ENCODE results near the gene DNASE2. TPM values are rescaled to one million over a fixed set of nuclear protein-coding genes. Genes with fewer than 3 reads are reported as not detected.
"Not testable (repeated sequence)": the region's sequence is repeated elsewhere in the genome, so short reads cannot be mapped to it uniquely, and the experiment has no call there.

DNASE2 gene
- polyA plus RNA-seq, 4 donors: 9.7 to 15.3 (median 12.6) TPM

DNA sequence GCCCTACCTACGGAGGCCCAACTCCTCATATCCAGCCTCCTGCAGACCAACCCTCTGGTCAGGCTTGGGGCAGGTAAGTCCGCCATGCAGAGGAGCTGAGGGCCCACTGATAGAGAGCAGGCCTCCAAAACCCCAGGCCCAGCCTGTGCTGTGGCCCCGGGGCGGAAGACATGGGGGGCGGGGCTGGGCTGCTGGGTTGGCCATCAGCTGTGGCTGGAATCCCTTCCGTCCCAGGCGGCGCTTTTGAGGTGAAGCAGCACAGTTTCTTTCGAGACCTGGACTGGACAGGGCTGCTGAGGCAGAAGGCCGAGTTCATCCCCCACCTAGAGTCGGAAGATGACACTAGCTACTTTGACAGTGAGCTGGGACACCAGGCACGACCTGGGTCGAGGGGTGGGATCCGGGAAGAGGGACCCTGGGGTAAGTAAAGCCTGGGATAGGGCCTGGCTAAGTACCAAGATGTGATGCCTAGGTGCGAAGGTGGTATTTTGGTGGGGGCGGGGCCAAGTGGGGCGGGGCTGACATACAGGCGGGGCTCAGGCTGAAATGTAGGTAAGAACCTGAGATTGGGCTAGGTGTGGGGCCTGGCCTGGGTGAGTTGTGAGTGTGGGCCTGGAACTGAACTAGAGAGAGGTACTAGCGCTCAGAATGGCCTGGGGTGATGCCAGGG, 15.4 kb downstream of the DNASE2 start:
- no peak for DNase-seq (ENCODE audit: low read depth in 4 of 4, low spot score in 2 of 4)

DNA sequence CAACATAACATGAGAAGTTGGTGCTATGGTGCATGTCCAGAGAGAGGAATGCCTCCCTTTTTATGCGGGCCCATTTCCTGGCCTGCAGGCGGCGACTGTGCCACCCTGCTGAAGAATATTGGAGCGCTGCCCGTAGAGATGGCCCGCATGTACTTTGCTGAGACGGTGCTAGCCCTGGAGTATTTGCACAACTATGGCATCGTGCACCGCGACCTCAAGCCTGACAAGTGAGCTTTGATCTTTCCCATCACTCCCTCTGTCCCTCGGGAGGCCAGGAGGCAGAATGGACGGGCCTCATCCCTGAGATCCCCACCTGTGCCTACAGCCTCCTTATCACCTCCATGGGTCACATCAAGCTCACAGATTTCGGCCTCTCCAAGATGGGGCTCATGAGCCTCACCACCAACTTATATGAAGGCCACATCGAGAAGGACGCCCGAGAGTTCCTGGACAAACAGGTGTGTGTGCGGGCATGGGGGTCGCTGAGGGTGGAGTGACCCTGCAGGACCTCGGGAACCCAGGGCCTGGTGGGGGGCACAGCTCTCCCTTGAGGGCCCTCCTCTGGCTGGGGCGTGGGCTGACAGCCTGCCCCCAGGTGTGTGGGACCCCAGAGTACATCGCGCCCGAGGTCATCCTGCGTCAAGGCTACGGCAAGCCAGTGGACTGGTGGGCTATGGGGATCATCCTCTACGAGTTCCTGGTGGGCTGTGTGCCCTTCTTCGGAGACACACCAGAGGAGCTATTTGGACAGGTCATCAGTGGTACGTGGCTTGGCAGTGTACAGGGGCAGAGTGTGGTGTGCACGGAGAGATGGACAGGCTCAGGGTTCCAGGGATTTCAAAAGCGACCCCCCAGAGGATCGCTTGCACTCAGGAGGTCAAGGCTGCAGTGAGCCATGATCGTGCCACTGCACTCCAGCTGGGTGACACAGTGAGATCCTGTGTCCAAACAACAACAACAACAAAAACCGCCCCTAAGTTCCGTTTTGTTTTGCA, 16.2 kb downstream of the DNASE2 start:
- DNase-seq (ENCODE audit: low read depth in 4 of 4, low spot score in 2 of 4): no peak

DNA sequence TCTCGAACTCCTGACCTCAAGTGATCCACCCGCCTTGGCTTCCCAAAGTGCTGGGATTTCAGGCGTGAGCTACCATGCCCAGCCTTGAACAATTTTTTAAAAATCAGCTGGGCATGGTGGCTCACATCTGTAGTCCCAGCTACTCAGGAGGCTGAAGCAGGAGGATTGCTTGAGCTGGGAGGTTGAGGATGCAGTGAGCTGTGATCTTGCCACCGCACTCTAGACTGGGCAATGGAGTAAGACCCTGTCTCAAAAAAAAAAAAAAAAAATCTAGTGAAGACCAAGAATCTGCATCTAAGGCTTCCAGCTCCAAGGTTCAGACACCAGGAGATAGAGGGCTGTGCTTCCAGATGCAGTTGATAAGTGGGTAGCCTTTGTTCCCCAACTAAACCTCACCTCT, 17.1 kb downstream of the DNASE2 start:
- DNase-seq (ENCODE audit: low read depth in 4 of 4, low spot score in 2 of 4): no peak

DNA sequence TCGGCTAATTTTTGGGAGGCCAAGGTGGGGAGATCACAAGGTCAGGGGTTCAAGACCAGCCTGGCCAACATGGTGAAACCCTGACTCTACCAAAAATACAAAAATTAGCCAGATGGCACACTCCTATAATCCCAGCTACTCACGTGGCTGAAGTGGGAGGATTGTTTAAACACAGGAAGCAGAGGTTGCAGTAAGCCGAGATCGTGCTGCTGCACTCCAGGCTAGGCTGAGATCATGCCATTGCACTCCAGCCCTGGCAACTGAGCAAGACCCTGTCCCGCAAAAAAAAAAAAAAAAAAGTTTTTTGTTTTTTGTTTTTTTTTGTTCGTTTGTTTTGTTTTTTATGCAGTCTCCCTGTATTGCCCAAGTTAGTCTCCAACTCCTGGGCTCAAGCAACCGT, 21.7 kb downstream of the DNASE2 start:
- DNase-seq (ENCODE audit: low read depth in 4 of 4, low spot score in 2 of 4): no peak

DNA sequence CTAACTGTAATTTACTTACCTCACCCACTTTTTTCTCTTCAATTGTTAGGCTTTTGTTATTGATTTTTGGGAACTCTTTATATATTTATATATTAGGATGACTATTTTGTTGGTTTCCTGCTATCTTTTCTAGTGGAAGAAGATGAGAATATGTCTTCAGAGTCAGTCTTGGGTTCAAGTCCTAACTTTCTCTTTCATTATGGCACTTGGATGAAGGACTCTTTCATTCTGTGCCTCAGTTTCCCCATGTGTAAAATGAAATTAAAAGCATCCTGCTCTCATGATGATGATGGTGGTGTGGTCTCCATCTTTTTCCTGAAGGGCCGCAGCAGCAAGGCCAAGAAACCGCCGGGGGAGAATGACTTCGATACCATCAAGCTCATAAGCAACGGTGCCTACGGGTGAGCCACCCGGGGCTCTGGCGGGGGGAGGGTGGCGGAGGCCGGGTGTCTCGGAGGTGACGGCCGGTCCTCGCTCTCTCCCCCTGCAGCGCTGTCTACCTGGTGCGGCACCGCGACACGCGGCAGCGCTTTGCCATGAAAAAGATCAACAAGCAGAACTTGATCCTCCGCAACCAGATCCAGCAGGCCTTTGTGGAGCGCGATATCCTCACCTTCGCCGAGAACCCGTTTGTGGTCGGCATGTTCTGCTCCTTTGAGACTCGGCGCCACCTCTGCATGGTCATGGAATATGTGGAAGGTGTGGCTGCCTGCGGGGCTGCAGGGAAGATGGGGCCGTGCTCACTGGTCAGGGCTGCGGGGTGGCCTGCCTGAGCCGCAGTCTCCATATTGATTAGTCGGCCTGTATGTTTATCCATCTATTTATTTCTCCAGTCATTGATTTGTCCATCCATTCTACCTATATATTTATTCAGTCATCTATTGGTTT, 23.0 kb downstream of the DNASE2 start:
- DNase-seq (ENCODE audit: low read depth in 4 of 4, low spot score in 2 of 4): no peak

DNA sequence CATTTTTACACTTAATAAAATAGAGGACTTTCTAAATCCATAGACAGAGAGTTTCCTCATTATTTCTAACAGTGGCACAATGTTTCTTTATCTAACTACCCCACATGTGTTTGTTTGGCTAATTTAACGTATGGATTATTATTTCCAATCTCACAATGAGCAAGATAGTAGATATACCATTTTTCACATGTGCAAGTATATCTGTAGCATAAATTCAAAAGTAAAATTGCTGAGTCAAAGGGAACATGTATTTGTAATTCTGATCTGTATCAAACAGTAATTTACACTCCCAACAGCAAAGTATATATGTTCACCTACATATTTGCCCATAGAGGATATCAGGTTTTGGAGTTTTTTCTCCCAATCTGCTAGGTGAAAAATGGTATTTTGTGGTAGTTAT, 24.6 kb downstream of the DNASE2 start:
- no peak for DNase-seq (ENCODE audit: low read depth in 4 of 4, low spot score in 2 of 4)

DNA sequence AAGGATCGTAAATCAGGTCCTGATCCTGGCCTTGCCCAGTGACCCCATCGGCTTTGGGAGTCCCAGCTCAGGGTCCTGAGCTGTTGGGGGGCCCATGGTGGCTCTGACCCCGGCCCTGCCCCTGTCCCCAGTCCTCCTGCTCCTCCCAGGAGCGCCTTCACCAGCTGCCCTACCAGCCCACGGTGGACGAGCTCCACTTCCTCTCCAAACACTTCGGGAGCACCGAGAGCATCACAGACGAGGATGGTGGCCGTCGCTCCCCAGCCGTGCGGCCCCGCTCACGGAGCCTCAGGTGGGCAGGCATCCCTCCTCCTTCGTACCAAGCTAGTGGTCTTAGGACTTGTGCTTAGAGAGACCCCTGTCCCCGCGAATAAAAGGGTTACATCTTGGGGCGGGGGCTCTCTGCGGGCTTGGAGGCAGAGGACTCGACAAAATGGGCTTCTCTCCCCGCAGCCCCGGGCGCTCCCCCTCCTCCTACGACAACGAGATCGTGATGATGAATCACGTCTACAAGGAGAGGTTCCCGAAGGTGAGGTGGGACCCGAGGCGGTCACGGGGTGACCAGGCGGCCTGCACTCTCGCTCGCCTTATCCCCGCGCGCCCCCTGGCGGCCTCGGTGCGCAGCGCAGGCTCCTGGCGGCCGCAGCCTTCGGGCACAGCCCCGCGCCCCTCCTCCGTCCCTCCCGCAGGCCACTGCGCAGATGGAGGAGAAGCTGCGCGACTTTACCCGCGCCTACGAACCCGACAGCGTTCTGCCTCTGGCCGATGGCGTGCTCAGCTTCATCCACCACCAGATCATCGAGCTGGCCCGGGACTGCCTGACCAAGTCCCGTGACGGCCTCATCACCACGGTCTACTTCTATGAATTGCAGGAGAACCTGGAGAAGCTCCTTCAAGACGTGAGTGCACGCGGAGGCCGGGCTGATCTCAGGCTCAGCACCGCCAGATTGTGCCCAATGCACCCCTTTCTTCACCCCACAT, 33.8 kb downstream of the DNASE2 start:
- peak in 2 of 4 donors; percentile 57 to 63 for DNase-seq (ENCODE audit: low read depth in 4 of 4, low spot score in 2 of 4)

DNA sequence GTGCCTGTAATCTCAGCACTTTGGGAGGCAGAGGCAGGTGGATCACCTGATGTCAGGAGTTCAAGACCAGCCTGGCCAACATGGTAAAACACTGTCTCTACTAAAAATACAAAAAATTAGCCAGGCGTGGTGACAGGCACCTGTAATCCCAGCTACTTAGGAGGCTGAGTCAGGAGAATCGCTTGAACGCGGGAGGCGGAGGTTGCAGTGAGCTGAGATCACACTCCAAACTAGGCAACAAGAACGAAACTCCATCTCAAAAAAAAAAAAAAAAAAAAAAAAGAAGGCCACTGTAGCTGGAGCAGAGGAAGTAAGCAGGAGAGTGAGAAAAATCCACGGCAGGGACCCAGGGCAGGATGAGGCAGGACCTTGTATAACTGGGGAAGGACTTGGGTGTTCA, 34.6 kb downstream of the DNASE2 start:
- not testable (repeated sequence) for DNase-seq (ENCODE audit: low read depth in 4 of 4, low spot score in 2 of 4)

DNA sequence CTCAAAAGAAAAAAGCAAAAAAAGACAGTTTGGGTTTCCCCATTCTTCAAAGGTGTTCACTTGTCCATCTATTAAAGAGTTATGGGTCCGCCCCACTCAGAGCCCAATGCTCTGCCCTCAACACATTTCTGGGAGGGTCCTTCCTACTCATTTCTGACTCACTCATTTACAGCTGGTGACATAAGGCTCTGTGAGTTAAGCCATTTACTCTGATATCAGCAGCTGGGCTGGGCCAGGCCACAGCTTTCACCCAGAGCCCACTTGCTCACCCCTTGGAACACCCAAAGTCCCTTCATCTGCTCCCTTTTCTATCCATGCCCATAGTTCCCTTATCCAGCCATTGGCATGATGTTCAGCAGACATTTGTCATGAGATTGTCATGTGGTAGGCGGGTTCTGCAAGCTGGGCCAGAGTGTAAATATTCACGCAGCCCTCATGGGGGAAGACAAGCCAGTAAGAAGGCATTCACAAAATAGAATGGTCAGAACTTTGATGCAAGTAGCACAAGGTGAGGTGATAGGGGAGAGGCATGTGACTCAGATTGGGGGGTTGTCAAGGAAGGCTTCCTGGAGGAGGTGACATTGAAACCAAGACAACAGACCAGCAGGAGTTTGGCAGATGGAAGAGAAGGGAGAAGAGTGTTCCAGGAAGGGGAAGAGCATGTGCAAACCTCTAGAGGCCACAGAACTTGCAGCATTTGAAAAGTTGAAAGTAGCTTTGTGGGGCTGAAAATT, 37.1 kb downstream of the DNASE2 start:
- DNase-seq (ENCODE audit: low read depth in 4 of 4, low spot score in 2 of 4): no peak

DNA sequence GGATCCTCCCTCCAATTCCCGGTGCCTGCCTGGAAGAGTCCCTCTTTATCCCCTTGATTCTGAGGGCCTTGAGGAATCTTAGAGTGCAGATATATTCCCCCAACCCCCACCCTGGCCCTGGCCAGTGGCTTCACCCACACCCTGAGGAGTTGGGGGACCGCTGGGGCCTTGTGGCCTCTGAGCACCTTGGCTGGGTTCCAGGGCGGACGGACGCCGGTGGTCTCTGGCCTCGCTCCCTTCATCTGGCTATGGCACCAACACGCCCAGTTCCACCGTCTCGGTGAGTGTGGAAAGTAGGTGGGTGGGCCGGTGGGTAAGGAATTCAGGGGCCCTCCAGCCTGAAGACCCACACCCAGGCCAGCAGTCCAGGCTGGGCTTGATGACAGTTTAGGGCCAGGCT, 37.9 kb downstream of the DNASE2 start:
- DNase-seq (ENCODE audit: low read depth in 4 of 4, low spot score in 2 of 4): no peak

DNA sequence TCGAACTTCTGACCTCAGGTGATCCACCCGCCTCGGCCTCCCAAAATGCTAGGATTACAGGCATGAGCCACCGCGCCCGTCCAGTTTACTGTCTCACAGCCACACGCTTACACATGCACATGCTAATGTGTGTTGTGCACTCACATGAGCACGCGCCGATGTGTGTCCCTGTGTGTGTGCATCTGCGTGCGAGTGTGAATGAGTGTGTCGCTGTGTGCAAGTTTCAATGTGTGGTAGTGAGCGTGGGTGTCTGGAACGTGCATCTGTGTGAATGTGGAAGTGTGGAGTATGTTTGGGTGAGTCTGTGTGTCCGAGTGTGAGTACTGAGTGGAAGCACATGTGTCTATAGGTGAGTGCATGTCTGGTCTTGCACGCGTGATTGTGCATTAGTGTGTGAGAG, 38.7 kb downstream of the DNASE2 start:
- no peak for DNase-seq (ENCODE audit: low read depth in 4 of 4, low spot score in 2 of 4)

DNA sequence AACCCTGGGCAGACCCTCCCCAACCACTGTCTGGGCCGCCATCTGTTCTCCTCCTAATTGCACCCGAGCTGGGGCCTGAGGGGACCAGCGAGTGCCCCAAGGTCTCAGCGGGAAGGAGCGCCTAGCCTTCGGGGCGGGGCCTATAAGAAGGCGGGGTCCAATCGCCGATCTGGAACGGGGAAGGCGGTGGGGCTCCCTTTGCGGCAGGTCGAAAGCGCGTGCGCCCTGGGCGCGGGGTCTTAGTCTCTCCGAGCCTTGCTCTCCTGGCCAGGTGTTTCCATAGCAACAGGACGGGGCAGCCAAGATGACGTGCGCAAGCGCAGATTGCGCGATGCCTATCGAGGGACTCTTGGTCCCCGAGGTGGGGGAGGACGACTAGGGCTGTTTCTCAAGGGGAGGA, 40.2 kb downstream of the DNASE2 start:
- DNase-seq (ENCODE audit: low read depth in 4 of 4, low spot score in 2 of 4): no peak

DNA sequence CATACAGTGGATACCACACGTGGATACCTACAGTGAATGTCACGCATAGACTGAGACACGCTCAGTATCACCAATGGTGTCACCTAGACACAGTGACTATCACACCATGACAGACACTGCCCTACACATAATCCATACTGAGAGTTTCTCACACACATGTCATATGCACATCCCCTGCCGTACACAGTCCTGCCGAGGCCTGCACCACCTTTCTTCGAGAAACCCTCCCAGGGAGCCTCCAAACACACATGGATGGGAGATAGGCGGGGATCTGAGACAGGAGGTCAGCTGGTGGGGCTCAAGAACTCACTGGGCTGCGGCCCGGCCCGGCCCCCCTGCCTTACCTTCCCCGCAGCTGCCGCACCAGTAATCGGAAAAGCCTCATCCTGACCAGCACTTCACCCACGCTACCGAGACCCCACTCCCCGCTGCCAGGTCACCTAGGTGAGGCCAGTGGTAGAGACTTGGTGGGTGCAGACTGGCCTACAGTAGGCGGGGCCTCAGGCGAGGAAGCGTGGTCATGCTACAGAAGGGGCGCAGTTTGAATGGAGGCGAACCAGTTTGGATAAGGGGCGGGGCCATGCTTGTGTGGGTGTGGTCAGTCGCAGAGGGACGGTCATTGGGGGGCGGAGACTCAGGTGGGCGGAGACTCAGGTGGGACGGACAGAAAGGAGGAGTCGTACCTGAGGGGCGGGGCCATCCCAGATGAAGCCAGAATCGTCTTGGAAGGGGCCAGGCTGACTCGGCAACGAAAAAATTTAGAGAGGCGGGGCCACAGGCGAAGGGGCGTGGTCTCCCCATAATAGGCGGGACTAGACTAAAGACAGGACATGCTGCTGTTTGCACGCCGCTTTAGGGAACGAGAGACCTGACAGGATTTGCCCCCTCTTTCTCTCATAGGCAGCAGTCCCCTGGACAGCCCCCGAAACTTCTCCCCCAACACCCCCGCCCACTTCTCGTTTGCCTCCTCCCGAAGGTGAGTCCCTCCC, 40.9 kb downstream of the DNASE2 start:
- DNase-seq (ENCODE audit: low read depth in 4 of 4, low spot score in 2 of 4): no peak

DNA sequence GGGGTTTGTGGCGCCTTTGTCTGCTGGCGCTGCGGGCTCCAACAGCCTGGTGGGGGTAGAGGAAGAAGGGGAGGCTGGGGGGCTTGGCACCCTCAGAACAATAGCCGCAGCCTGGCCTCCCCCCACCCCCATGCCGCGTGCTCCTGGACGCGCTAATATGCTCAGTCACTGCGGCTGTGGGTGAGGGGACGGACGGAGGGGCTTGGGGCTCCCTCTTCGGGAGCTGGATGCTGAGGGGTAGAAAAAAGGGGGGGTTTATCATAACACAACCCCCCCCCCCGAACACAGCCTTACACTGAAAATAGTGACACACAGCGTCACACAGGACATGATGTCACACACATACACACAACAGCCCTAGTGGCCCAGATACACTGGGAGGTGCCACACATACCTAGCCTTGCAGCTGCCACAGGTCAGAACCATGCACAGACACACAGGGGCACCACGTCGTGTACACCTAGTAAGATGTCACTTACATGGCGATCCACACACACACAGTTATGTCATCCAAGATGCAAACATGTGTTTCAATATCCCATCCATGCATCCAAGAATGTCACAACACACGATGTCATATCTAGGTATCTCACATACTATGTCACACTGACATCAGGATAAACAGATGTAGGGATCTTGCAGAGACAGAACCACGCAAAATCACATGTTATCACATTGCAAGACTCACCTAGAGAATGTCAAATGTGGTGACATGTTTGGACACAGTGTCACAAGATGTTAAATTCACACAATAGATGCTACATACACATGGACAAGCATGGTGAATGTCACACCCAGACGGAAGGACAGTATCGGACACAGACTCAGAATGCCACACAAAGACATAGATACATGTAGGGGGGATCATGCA, 42.1 kb downstream of the DNASE2 start:
- DNase-seq (ENCODE audit: low read depth in 4 of 4, low spot score in 2 of 4): no peak

DNA sequence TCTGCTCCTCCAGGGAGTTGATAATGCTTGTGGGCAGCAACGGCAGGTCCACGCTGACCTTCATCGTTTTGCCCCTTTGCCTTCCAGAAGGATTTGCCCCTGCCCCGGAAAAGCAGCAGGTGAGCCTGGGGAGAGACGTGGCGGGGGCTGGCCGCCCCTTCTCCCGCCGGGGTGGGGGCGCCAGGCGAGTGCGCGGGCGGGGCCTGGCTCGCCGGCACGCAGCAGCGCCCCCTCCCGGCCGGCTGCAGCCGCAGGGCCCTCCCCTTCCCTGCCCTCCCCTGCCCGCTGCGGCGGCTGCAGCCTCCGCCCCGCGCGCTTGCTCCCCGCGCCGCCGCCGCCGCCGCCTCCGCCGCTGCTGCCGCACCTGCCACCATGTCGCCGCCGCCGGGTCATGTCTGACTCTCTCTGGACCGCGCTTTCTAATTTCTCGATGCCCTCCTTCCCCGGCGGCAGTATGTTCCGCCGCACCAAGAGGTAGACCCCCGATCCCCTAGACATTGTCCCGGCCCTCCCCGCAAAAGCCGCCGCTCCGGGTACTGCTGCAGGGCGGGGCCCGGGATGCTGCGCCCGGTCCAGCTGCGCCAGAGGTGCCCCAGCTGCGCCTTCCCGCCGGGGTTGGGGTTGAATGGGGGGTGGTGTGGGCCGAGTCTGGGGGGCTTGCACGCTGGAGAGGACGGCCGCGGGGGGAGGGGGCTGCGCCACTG, 42.9 kb downstream of the DNASE2 start, which contains the start of gene MAST1:
TSS of gene MAST1 (plus strand) at position 334 of the 704 bp plus-strand sequence. CDS start at position 392, 58 bp downstream.
- DNase-seq (ENCODE audit: low read depth in 4 of 4, low spot score in 2 of 4): no peak

DNA sequence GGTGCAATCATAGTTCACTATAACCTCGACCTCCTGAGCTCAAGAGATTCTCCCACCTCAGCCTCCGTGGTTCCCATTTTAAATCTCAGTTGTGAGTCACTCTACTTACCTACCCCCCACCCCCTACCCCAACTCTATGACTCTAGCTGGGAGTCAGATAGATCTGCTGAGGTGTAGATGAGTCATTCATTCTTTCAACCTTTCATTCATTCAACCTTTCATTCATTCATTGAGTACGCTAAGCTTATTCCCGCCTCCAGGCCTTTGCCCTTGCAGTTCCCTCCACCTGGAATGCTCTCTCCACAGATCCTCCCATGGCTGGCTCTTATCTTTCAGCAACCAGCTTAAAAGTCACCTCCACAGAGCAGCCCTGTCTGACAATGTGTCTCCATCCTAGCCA, 44.0 kb downstream of the DNASE2 start:
- no peak for DNase-seq (ENCODE audit: low read depth in 4 of 4, low spot score in 2 of 4)
